ENCODE results near the gene NHP2.

The NHP2 gene

GRCh38 chr5:178116143-178116885 lies 37.4 kb downstream of the NHP2 start:
- CTCF ChIA-PET: interaction anchor here (0.6 to 1.7 kb wide), 3 partner anchors 40 to 1058 kb away, joined by 3 to 6 read pairs (median 4); no protein-coding TSS in a partner anchor
- no peak for DNase-seq (ENCODE audit: low spot score)
- peak overlapping the region; percentile 24; the same call in 1 of the 2 replicates for H3K27ac ChIP-seq
- POLR2A ChIA-PET (ENCODE audit: low non-redundant PET): interaction anchor here (0.6 kb wide), 1 partner anchor 1648 kb away, joined by 3 read pairs; no protein-coding TSS in a partner anchor
- no peak for TF ChIP-seq CTCF (conservative IDR thresholded peaks at IDR 0.05; ENCODE audit: low read depth)

- no peak for DNase-seq (ENCODE audit: low spot score)
- ChIA-PET POLR2A (ENCODE audit: low non-redundant PET) (no interaction called here), CTCF (interaction anchor here (1.1 to 1.7 kb wide), 2 partner anchors 39 to 40 kb away, joined by 4 to 6 read pairs; no protein-coding TSS in a partner anchor)
- no peak for TF ChIP-seq CTCF (conservative IDR thresholded peaks at IDR 0.05; ENCODE audit: low read depth)
- peak overlapping the region; percentile 24; the same call in 1 of the 2 replicates for H3K27ac ChIP-seq
Measured at GRCh38 chr5:178115814-178116142, 37.9 kb downstream of the NHP2 start.

- POLR2A ChIA-PET (ENCODE audit: low non-redundant PET): no interaction called here
- peak overlapping the region; percentile 24; the same call in 1 of the 2 replicates for H3K27ac ChIP-seq
- no peak for TF ChIP-seq CTCF (conservative IDR thresholded peaks at IDR 0.05; ENCODE audit: low read depth)
- no peak for DNase-seq (ENCODE audit: low spot score)
- CTCF ChIA-PET: interaction anchor here (1.1 to 1.7 kb wide), 2 partner anchors 39 to 40 kb away, joined by 4 to 6 read pairs; no protein-coding TSS in a partner anchor
Measured at GRCh38 chr5:178115136-178115813, 38.4 kb downstream of the NHP2 start.

GRCh38 chr5:178114325-178115135 lies 39.2 kb downstream of the NHP2 start:
- H3K27ac ChIP-seq: peak overlapping the region; percentile 74
- DNase-seq (ENCODE audit: low spot score): no peak
- TF ChIP-seq CTCF (conservative IDR thresholded peaks at IDR 0.05; ENCODE audit: low read depth): no peak
- ChIA-PET CTCF (interaction anchor here (0.5 to 1.7 kb wide), 4 partner anchors 15 to 92 kb away, joined by 3 to 6 read pairs (median 4); no protein-coding TSS in a partner anchor), POLR2A (ENCODE audit: low non-redundant PET) (interaction anchor here (1.5 kb wide), 1 partner anchor 10 kb away, joined by 13 read pairs; no protein-coding TSS in a partner anchor)

- no peak for TF ChIP-seq CTCF (conservative IDR thresholded peaks at IDR 0.05; ENCODE audit: low read depth)
- no peak for DNase-seq (ENCODE audit: low spot score)
- H3K27ac ChIP-seq: peak overlapping the region; percentile 74
- ChIA-PET CTCF (interaction anchor here (0.5 to 0.8 kb wide), 3 partner anchors 14 to 92 kb away, joined by 3 to 5 read pairs (median 4); no protein-coding TSS in a partner anchor), POLR2A (ENCODE audit: low non-redundant PET) (interaction anchor here (1.5 kb wide), 1 partner anchor 11 kb away, joined by 13 read pairs; no protein-coding TSS in a partner anchor)
Measured at GRCh38 chr5:178113841-178114324, 39.8 kb downstream of the NHP2 start.
